ENCODE measurements around the gene DNASE1.

The DNASE1 gene

GRCh38 chr16:3690980-3691720, 36.7 kb downstream of the DNASE1 start:
- FAIRE-seq (no peak), DNase-seq (ENCODE audit: insufficient read length, low spot score) (no peak)
- no peak for TF ChIP-seq TAF1 (IDR thresholded peaks at IDR 0.05; ENCODE audit: low read depth, low read length)
- TF ChIP-seq POLR2A (IDR thresholded peaks at IDR 0.05; ENCODE audit: low read depth, low read length): no peak
- no peak for TF ChIP-seq POU2F2 (IDR thresholded peaks at IDR 0.05; ENCODE audit: low read depth, low read length)
- no peak for TF ChIP-seq SPI1 (IDR thresholded peaks at IDR 0.05; ENCODE audit: low read depth, low read length)
- TF ChIP-seq POLR2AphosphoS5 (IDR thresholded peaks at IDR 0.05; ENCODE audit: low read depth, low read length): no peak

GRCh38 chr16:3691761-3692160, 37.3 kb downstream of the DNASE1 start:
- no peak for TF ChIP-seq TAF1 (IDR thresholded peaks at IDR 0.05; ENCODE audit: low read depth, low read length)
- TF ChIP-seq POU2F2 (IDR thresholded peaks at IDR 0.05; ENCODE audit: low read depth, low read length): no peak
- TF ChIP-seq PAX5 (IDR thresholded peaks at IDR 0.05; ENCODE audit: insufficient read depth, low read length, severe bottlenecking): no peak
- TF ChIP-seq POLR2A (IDR thresholded peaks at IDR 0.05; ENCODE audit: low read depth, low read length): no peak
- TF ChIP-seq SPI1 (IDR thresholded peaks at IDR 0.05; ENCODE audit: low read depth, low read length): no peak
- no peak for TF ChIP-seq POLR2AphosphoS5 (IDR thresholded peaks at IDR 0.05; ENCODE audit: low read depth, low read length)
- DNase-seq (ENCODE audit: insufficient read length, low spot score) (no peak), FAIRE-seq (no peak)

- DNase-seq (ENCODE audit: insufficient read length, low spot score): no peak
- no peak for FAIRE-seq
- no peak for TF ChIP-seq POU2F2 (IDR thresholded peaks at IDR 0.05; ENCODE audit: low read depth, low read length)
- TF ChIP-seq POLR2A (IDR thresholded peaks at IDR 0.05; ENCODE audit: low read depth, low read length): no peak
- no peak for TF ChIP-seq SPI1 (IDR thresholded peaks at IDR 0.05; ENCODE audit: low read depth, low read length)
- TF ChIP-seq POLR2AphosphoS5 (IDR thresholded peaks at IDR 0.05; ENCODE audit: low read depth, low read length): no peak
- no peak for TF ChIP-seq TAF1 (IDR thresholded peaks at IDR 0.05; ENCODE audit: low read depth, low read length)
- no peak for TF ChIP-seq PAX5 (IDR thresholded peaks at IDR 0.05; ENCODE audit: insufficient read depth, low read length, severe bottlenecking)
Observed at GRCh38 chr16:3694051-3694450, 39.6 kb downstream of the DNASE1 start.

- no peak for DNase-seq (ENCODE audit: insufficient read length, low spot score)
- no peak for FAIRE-seq
- TF ChIP-seq TAF1 (IDR thresholded peaks at IDR 0.05; ENCODE audit: low read depth, low read length) (no peak), PAX5 (IDR thresholded peaks at IDR 0.05; ENCODE audit: insufficient read depth, low read length, severe bottlenecking) (no peak), POLR2AphosphoS5 (IDR thresholded peaks at IDR 0.05; ENCODE audit: low read depth, low read length) (no peak), SPI1 (IDR thresholded peaks at IDR 0.05; ENCODE audit: low read depth, low read length) (no peak), POU2F2 (IDR thresholded peaks at IDR 0.05; ENCODE audit: low read depth, low read length) (no peak), POLR2A (IDR thresholded peaks at IDR 0.05; ENCODE audit: low read depth, low read length) (no peak)
Observed at GRCh38 chr16:3695610-3696369, 41.3 kb downstream of the DNASE1 start.

- no peak for FAIRE-seq
- DNase-seq (ENCODE audit: insufficient read length, low spot score): no peak
- TF ChIP-seq POLR2AphosphoS5 (IDR thresholded peaks at IDR 0.05; ENCODE audit: low read depth, low read length) (no peak), POU2F2 (IDR thresholded peaks at IDR 0.05; ENCODE audit: low read depth, low read length) (no peak), SPI1 (IDR thresholded peaks at IDR 0.05; ENCODE audit: low read depth, low read length) (no peak), TAF1 (IDR thresholded peaks at IDR 0.05; ENCODE audit: low read depth, low read length) (no peak), POLR2A (IDR thresholded peaks at IDR 0.05; ENCODE audit: low read depth, low read length) (no peak), PAX5 (IDR thresholded peaks at IDR 0.05; ENCODE audit: insufficient read depth, low read length, severe bottlenecking) (no peak)
Observed at GRCh38 chr16:3696425-3697218, 42.1 kb downstream of the DNASE1 start.

- FAIRE-seq: no peak
- DNase-seq (ENCODE audit: insufficient read length, low spot score): no peak
- TF ChIP-seq POLR2A (IDR thresholded peaks at IDR 0.05; ENCODE audit: low read depth, low read length) (no peak), SPI1 (IDR thresholded peaks at IDR 0.05; ENCODE audit: low read depth, low read length) (no peak), PAX5 (IDR thresholded peaks at IDR 0.05; ENCODE audit: insufficient read depth, low read length, severe bottlenecking) (no peak), TAF1 (IDR thresholded peaks at IDR 0.05; ENCODE audit: low read depth, low read length) (no peak), POLR2AphosphoS5 (IDR thresholded peaks at IDR 0.05; ENCODE audit: low read depth, low read length) (no peak), POU2F2 (IDR thresholded peaks at IDR 0.05; ENCODE audit: low read depth, low read length) (no peak)
Observed at GRCh38 chr16:3698941-3699340, 44.5 kb downstream of the DNASE1 start.

GRCh38 chr16:3701531-3701930, 47.0 kb downstream of the DNASE1 start:
- FAIRE-seq: no peak
- DNase-seq (ENCODE audit: insufficient read length, low spot score): no peak
- no peak for TF ChIP-seq PAX5 (IDR thresholded peaks at IDR 0.05; ENCODE audit: insufficient read depth, low read length, severe bottlenecking)
- TF ChIP-seq POLR2AphosphoS5 (IDR thresholded peaks at IDR 0.05; ENCODE audit: low read depth, low read length): no peak
- no peak for TF ChIP-seq TAF1 (IDR thresholded peaks at IDR 0.05; ENCODE audit: low read depth, low read length)
- TF ChIP-seq SPI1 (IDR thresholded peaks at IDR 0.05; ENCODE audit: low read depth, low read length): no peak
- TF ChIP-seq POU2F2 (IDR thresholded peaks at IDR 0.05; ENCODE audit: low read depth, low read length): no peak
- TF ChIP-seq POLR2A (IDR thresholded peaks at IDR 0.05; ENCODE audit: low read depth, low read length): no peak

- FAIRE-seq (no peak), DNase-seq (ENCODE audit: insufficient read length, low spot score) (no peak)
- TF ChIP-seq SPI1 (IDR thresholded peaks at IDR 0.05; ENCODE audit: low read depth, low read length): no peak
- TF ChIP-seq POLR2A (IDR thresholded peaks at IDR 0.05; ENCODE audit: low read depth, low read length): no peak
- no peak for TF ChIP-seq POLR2AphosphoS5 (IDR thresholded peaks at IDR 0.05; ENCODE audit: low read depth, low read length)
- TF ChIP-seq PAX5 (IDR thresholded peaks at IDR 0.05; ENCODE audit: insufficient read depth, low read length, severe bottlenecking): no peak
- no peak for TF ChIP-seq POU2F2 (IDR thresholded peaks at IDR 0.05; ENCODE audit: low read depth, low read length)
- no peak for TF ChIP-seq TAF1 (IDR thresholded peaks at IDR 0.05; ENCODE audit: low read depth, low read length)
Observed at GRCh38 chr16:3702082-3702481, 47.6 kb downstream of the DNASE1 start.
